HG02938 (cell line): ENCODE data around the gene TBC1D14.

ENCODE experiments used
- ATAC-seq: cut with Tn5 transposase; IDR thresholded peaks from one replicate; pipeline ENCODE4 v1.9.1; 2021; ENCODE audit warnings: mild to moderate bottlenecking, moderate library complexity; ENCODE audit not compliant: unreplicated experiment

The TBC1D14 gene

GRCh38 chr4:7016086-7016485 is 106.5 kb downstream of the TBC1D14 start:
- ATAC-seq: no peak

GRCh38 chr4:7016512-7016911 is 106.9 kb downstream of the TBC1D14 start:
- no peak for ATAC-seq

- no peak for ATAC-seq
Observed at GRCh38 chr4:7017446-7018048, 107.9 kb downstream of the TBC1D14 start.

- no peak for ATAC-seq
Observed at GRCh38 chr4:7018281-7018680, 108.7 kb downstream of the TBC1D14 start.

- ATAC-seq: no peak
Observed at GRCh38 chr4:7019367-7019766, 109.7 kb downstream of the TBC1D14 start.

- no peak for ATAC-seq
Observed at GRCh38 chr4:7020290-7020689, 110.7 kb downstream of the TBC1D14 start.

- ATAC-seq: no peak
Observed at GRCh38 chr4:7020856-7021255, 111.2 kb downstream of the TBC1D14 start.

GRCh38 chr4:7021355-7021754 is 111.7 kb downstream of the TBC1D14 start:
- no peak for ATAC-seq

- ATAC-seq: no peak
Observed at GRCh38 chr4:7021930-7022664, 112.5 kb downstream of the TBC1D14 start.

GRCh38 chr4:7023486-7023885 is 113.9 kb downstream of the TBC1D14 start:
- no peak for ATAC-seq

GRCh38 chr4:7023901-7024300 is 114.3 kb downstream of the TBC1D14 start:
- no peak for ATAC-seq

- no peak for ATAC-seq
Observed at GRCh38 chr4:7024336-7024890, 114.8 kb downstream of the TBC1D14 start.

GRCh38 chr4:7025040-7025602 is 115.5 kb downstream of the TBC1D14 start:
- no peak for ATAC-seq

GRCh38 chr4:7026107-7026506 is 116.5 kb downstream of the TBC1D14 start:
- no peak for ATAC-seq

GRCh38 chr4:7027284-7027683 is 117.7 kb downstream of the TBC1D14 start:
- ATAC-seq: no peak

GRCh38 chr4:7027913-7028312 is 118.3 kb downstream of the TBC1D14 start:
- ATAC-seq: no peak

- no peak for ATAC-seq
Observed at GRCh38 chr4:7029212-7029611, 119.6 kb downstream of the TBC1D14 start.

GRCh38 chr4:7029921-7030320 is 120.3 kb downstream of the TBC1D14 start:
- ATAC-seq: no peak

GRCh38 chr4:7030856-7031255 is 121.2 kb downstream of the TBC1D14 start:
- no peak for ATAC-seq

- no peak for ATAC-seq
Observed at GRCh38 chr4:7031558-7032449, 122.2 kb downstream of the TBC1D14 start.

GRCh38 chr4:7032596-7032995 is 123.0 kb downstream of the TBC1D14 start:
- ATAC-seq: no peak
